Large intestine (tissue), 3 donors: ENCODE data around the gene PRDM11. TPM values are rescaled to one million over a fixed set of nuclear protein-coding genes. Genes with fewer than 3 reads are reported as not detected.
A peak's percentile ranks its signal among the peaks of the same experiment; 100 is the strongest.

Experiments used
- DNase-seq, 2 donors: peaks; one replicate each; pipeline versions ENCODE4 v3.0.0 to v3.0.0-alpha.2; 2013
- H3K27ac ChIP-seq: one replicate; pipeline ENCODE4 v1.5.1; 2013; ENCODE audit warnings: low read length
- H3K27me3 ChIP-seq: 2 replicates; pipeline ENCODE4 v1.6.1; 2013; ENCODE audit warnings: low read length; ENCODE audit not compliant: control insufficient read depth, insufficient read depth
- H3K36me3 ChIP-seq: 2 replicates; pipeline ENCODE4 v1.6.1; 2013; ENCODE audit warnings: low read length; ENCODE audit not compliant: control insufficient read depth, insufficient read depth
- H3K4me1 ChIP-seq: one replicate; pipeline ENCODE4 v1.6.1; 2013; ENCODE audit warnings: low read length; ENCODE audit not compliant: control insufficient read depth, insufficient read depth
- H3K4me3 ChIP-seq: one replicate; pipeline ENCODE4 v1.5.1; 2013; ENCODE audit warnings: low read length
- H3K9me3 ChIP-seq: one replicate; pipeline ENCODE4 v1.6.1; 2013; ENCODE audit warnings: mild to moderate bottlenecking, low read depth, low read length, moderate library complexity; ENCODE audit not compliant: control insufficient read depth
- WGBS: methylation state at CpG from one replicate; pipeline ENCODE4 v1.1.5; 2013; ENCODE audit warnings: low lambda C conversion rate; ENCODE audit not compliant: insufficient coverage; 5-methylcytosine and 5-hydroxymethylcytosine counted together
- polyA plus RNA-seq: library from polyadenylated mRNA; unstranded; fragments of 120-200 nt; gene quantifications from one replicate; pipeline ENCODE4 v1.2.1, GENCODE V29; 2013

The PRDM11 gene
- polyA plus RNA-seq, 1 donor: 23.4 TPM

- Histone ChIP-seq H3K4me1 (peaks cover 33% of the 10 kb centered on the region), H3K4me3 (no peak overlapping the region), H3K36me3 (peaks cover under 1% of the 10 kb centered on the region), H3K27ac (no peak overlapping the region), H3K27me3 (no peaks in the 10 kb centered on the region), H3K9me3 (peaks cover 3% of the 10 kb centered on the region)
- WGBS: no CpG with 5 or more reads among the region's 1 CpG
- DNase-seq: no peak
Observed at GRCh38 chr11:45176996-45177395, 30.6 kb downstream of the PRDM11 start.

- no peak overlapping the region for H3K27ac ChIP-seq
- H3K9me3 ChIP-seq: peaks cover 3% of the 10 kb centered on the region
- H3K4me3 ChIP-seq: no peak overlapping the region
- no peaks in the 10 kb centered on the region for H3K27me3 ChIP-seq
- peaks cover 13% of the 10 kb centered on the region for H3K36me3 ChIP-seq
- no peak for DNase-seq
- WGBS: 100% methylated on average over 1 of the region's 7 CpGs
- peaks cover 31% of the 10 kb centered on the region for H3K4me1 ChIP-seq
Observed at GRCh38 chr11:45178223-45178622, 31.8 kb downstream of the PRDM11 start.

GRCh38 chr11:45178890-45179671 lies 32.6 kb downstream of the PRDM11 start:
- Histone ChIP-seq H3K4me3 (no peak overlapping the region), H3K4me1 (peaks cover 27% of the 10 kb centered on the region), H3K27me3 (no peaks in the 10 kb centered on the region), H3K9me3 (peaks cover 3% of the 10 kb centered on the region), H3K27ac (no peak overlapping the region), H3K36me3 (peaks cover 21% of the 10 kb centered on the region)
- peak in 1 of 2 donors; percentile 27 for DNase-seq
- 100% methylated on average over 2 of the region's 8 CpGs for WGBS

DNA sequence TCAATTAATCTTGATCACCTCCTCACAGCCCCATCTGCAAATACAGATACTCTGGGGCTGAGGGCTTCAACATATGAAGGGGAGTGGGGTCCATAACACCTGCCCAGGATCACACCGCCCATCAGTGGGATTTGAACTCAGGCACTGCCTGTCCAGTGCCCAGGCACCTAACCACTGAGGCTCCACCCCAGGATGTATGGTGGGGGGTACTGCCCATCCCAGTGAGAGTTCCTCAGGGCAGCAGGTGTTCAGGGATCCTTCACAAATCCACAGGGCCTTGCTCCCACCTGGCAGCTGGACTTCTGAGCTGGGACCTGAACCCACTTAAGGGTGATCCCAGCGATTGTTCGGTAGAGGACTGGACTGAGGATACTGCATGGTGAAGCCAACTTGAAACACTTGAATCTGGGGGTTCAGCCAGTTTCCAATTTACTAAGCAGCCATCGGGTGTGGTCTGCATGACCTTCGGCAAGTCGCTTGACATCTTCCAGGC lies 33.3 kb downstream of the PRDM11 start:
- no peak for DNase-seq
- whole genome bisulfite sequencing: no CpG with 5 or more reads among the region's 6 CpGs
- peaks cover 3% of the 10 kb centered on the region for H3K9me3 ChIP-seq
- H3K4me1 ChIP-seq: peaks cover 32% of the 10 kb centered on the region
- peaks cover 28% of the 10 kb centered on the region for H3K36me3 ChIP-seq
- peak overlapping the region; percentile 56 for H3K27ac ChIP-seq
- H3K4me3 ChIP-seq: peak overlapping the region; percentile 36
- no peaks in the 10 kb centered on the region for H3K27me3 ChIP-seq

- peaks cover 37% of the 10 kb centered on the region for H3K4me1 ChIP-seq
- H3K9me3 ChIP-seq: peaks cover 3% of the 10 kb centered on the region
- H3K27me3 ChIP-seq: no peaks in the 10 kb centered on the region
- peaks cover 34% of the 10 kb centered on the region for H3K36me3 ChIP-seq
- peak overlapping the region; percentile 77 for H3K4me3 ChIP-seq
- H3K27ac ChIP-seq: peak overlapping the region; percentile 83
- peak in 1 of 2 donors; percentile 51 for DNase-seq
- WGBS: no CpG with 5 or more reads among the region's 78 CpGs
Observed at GRCh38 chr11:45180179-45180847, 33.9 kb downstream of the PRDM11 start.

DNA sequence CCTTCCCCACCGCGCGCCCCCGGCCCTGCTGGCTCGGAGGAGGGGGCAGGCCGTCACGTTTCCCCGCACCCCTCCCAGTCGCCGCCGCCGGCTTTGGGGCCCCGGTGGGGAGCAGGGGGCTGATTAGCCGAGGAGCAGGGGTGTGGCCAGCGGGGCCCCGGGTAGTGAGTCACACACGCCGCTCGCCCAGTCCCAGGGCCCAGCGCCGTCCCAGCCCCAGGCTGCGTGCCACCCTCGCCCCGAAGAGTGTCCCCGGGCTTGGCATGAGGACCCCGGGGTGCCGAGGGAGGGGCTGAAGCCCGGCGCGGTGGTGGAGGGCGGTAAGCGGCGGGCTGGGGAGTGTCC lies 34.4 kb downstream of the PRDM11 start:
- H3K4me3 ChIP-seq: peak overlapping the region; percentile 77

DNA sequence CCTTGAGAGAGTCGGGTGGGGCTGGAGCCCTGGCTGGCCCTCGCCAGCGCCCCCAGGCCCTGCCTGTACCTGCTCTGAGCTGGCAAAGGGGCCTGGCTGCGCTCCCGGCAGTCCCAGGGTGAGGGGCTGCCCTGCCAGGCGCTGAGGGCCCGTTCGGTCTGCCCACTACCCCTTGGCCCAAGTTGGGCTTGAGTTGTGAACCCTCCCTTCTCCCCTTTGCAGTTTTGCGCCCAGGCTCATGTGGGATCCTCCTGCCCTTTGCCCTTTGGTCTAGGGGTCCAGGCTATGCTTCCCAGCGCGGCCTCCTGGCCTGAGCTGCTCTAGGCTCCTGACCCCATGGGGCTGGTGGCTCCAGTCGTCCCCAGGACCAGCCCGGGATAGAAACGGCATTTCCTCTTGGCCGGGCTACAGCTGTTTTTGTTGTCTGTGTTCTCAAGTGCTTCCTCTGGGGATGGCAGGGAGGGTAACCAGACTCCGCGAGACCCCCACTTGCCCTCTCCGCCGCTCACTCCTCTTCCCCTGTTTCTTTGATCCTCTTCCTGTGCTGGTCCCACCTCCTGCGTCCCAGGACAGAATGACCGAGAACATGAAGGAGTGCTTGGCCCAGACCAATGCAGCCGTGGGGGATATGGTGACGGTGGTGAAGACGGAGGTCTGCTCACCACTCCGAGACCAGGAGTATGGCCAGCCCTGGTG lies 34.9 kb downstream of the PRDM11 start:
- no CpG with 5 or more reads among the region's 25 CpGs for WGBS
- Histone ChIP-seq H3K27ac (peak overlapping the region; percentile 83), H3K36me3 (peaks cover 44% of the 10 kb centered on the region), H3K4me1 (peaks cover 38% of the 10 kb centered on the region), H3K9me3 (peaks cover 3% of the 10 kb centered on the region), H3K27me3 (no peaks in the 10 kb centered on the region), H3K4me3 (peak overlapping the region; percentile 77)
- no peak for DNase-seq

More for the DNA sequence above, 34.4 kb downstream of the PRDM11 start:
- Histone ChIP-seq H3K27me3 (no peaks in the 10 kb centered on the region), H3K4me1 (peaks cover 38% of the 10 kb centered on the region), H3K9me3 (peaks cover 3% of the 10 kb centered on the region), H3K27ac (peak overlapping the region; percentile 83), H3K36me3 (peaks cover 39% of the 10 kb centered on the region)
- no CpG with 5 or more reads among the region's 33 CpGs for WGBS
- peak; percentile 76 to 95 for DNase-seq

DNA sequence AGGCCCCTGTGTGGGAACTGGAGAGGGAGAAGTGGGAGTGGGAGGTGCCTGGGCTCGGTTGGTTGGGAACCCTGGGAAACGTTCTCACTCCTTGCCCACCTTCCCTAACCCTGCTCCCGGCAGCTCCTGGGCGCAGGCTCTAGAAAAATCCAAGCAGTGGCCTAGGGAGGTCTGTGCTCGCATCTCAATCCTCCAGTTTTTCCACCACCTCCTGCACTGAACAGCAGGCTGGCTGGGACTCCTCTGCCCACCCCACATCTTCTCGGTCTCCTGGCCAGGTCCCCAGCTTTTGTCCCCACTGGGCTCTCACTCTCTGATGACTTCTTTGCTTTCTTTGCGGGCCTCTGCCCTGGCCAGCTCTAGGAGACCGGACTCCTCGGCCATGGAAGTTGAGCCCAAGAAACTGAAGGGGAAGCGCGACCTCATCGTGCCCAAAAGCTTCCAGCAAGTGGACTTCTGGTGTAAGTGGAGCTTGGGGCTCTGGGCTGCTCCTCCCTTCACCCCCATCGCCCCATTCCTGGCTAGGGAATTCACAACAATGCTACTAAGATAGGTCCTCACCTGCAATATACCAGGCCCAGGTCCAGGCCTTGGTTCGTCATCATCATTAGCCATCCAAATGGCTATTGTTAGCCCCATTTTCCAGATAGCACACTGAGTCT lies 35.6 kb downstream of the PRDM11 start:
- H3K4me1 ChIP-seq: peaks cover 38% of the 10 kb centered on the region
- WGBS: 100% methylated on average over 1 of the region's 14 CpGs
- DNase-seq: no peak
- peaks cover 3% of the 10 kb centered on the region for H3K9me3 ChIP-seq
- peak overlapping the region; percentile 77 for H3K4me3 ChIP-seq
- H3K36me3 ChIP-seq: peaks cover 51% of the 10 kb centered on the region
- no peaks in the 10 kb centered on the region for H3K27me3 ChIP-seq
- peak overlapping the region; percentile 83 for H3K27ac ChIP-seq

- H3K27ac ChIP-seq: no peak overlapping the region
- no peak overlapping the region for H3K4me3 ChIP-seq
- H3K9me3 ChIP-seq: peaks cover 3% of the 10 kb centered on the region
- no peaks in the 10 kb centered on the region for H3K27me3 ChIP-seq
- no CpG with 5 or more reads among the region's 14 CpGs for WGBS
- H3K36me3 ChIP-seq: peaks cover 60% of the 10 kb centered on the region
- peaks cover 38% of the 10 kb centered on the region for H3K4me1 ChIP-seq
- no peak for DNase-seq
Observed at GRCh38 chr11:45182902-45183301, 36.5 kb downstream of the PRDM11 start.

DNA sequence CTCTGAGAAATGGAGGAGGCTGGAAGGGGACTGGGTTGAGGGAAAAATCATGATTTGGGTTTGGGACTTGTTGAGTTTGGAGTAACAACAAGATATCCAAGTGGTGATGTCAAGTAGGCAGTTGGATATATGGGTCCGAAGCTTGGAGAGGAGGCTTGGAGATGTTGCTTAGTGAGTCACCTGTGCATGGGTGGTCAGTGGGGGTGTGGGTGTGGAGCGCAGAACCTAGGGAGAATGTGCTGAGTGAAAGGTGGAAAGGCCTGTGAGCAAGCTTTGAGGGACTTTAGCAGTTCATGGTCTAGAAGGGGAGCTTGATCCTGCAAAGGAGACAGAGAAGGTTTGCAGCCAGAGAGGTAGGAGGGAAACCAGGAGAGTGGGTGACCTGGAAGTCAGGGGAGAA lies 38.2 kb downstream of the PRDM11 start:
- Histone ChIP-seq H3K4me1 (peaks cover 33% of the 10 kb centered on the region), H3K4me3 (no peak overlapping the region), H3K27ac (no peak overlapping the region), H3K27me3 (no peaks in the 10 kb centered on the region), H3K9me3 (peaks cover 3% of the 10 kb centered on the region), H3K36me3 (peaks cover 74% of the 10 kb centered on the region)
- DNase-seq: no peak
- no CpG with 5 or more reads among the region's 2 CpGs for WGBS
